Activated gamma-delta T cell (primary cell): ENCODE data around the gene SLC30A1.

Source experiments
- DNase-seq: peaks from one replicate; lab custom pipeline; 2025; lab: John Stamatoyannopoulos, UW

Gene SLC30A1

DNA sequence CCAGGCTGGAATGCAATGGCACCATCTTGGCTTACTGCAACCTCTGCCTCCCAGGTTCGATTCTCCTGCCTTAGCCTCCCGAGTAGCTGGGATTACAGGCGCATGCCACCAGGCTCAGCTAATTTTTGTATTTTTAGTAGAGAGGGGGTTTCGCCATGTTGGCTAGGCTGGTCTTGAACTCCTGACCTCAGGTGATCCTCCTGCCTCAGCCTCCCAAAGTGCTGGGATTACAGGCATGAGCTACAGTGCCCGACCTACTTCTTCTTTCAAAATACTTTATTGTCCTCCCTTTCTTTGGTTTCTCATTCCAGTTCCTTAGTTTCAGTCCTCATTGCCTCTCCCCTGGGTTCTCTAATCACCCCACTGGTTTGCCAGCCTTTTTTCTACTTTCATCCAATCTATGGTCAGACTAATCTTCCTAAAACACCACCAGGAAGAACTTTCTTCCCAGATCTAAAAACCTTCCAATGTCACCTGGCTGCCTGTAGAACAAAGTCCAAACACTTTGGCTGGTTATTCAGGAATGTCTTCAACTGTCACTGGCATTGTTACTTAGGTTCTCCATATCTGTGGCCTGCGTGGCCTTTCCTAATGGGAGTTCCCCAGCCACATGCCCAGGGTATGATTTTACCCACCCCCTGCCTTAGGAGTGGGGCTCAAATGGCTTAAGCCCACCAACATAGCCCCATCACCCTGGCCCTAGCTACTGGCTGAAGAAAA lies 29.0 kb upstream of the SLC30A1 start:
- no peak for DNase-seq

DNA sequence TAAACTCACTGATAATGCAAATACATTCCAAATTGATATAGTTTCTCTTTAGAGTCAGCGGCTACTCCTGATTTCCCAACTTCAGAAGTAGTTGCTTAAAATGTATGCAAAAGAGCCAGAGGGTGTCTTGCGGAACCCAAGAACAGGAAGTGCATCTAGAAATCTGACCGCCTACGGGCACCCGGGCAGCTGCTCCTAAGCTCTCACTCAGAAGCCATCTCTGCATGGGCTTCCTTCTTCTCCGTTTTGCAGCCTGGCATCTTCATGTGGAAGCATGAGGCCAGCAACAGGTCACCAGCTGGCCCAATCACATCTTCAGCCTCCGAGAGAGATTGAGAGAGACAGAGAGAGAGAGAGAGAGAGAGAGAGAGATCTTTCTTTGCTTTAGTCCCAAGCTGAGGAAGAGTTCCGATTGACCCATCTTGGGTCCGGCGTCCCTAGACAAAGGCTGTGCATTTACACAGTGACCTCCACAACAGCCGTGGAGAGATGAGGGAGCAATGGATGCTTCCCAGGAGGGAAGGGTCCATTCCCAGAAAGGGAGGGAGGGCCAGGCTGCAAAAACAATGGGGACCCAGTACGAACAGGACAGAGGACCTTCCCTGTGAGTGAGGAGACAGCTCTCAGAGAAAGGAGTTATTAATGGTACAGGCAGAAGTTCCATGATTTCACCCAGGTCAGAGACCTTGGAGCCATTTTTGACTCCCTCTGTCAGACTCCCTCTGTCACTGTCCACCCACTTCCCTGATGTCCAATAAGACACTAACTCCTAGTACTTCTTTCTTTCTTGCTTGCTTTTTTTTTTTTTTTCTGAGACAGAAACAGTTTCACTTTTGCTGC lies 28.2 kb upstream of the SLC30A1 start:
- DNase-seq = no peak

DNA sequence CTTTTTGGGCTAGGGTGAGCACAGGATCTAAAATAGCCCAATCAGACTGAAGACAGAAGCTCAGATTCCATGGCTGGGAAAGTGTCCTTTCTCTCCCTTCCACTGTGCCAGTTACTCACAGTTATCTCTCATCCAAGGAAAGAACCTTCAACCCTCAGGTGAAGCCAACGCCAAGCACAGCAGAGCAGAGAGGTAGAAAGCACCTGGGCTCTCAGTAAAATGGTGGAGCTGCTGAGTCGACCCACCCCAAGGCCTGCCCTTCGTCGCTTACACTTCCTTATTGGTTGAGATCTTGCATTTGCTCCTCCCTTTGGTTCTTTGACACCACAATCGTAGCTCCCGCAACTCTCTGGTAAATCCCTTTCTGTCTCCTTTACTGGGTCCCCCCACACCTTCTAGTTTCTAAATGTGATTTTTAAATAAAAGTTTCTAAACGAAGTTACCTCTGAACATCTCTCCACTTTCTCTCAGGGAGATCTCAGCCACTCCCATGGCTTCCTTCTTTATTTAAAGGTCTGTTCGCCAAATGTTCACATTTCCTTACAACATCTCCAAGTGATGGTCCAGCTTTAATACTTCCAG lies 27.5 kb upstream of the SLC30A1 start:
- no peak for DNase-seq

DNA sequence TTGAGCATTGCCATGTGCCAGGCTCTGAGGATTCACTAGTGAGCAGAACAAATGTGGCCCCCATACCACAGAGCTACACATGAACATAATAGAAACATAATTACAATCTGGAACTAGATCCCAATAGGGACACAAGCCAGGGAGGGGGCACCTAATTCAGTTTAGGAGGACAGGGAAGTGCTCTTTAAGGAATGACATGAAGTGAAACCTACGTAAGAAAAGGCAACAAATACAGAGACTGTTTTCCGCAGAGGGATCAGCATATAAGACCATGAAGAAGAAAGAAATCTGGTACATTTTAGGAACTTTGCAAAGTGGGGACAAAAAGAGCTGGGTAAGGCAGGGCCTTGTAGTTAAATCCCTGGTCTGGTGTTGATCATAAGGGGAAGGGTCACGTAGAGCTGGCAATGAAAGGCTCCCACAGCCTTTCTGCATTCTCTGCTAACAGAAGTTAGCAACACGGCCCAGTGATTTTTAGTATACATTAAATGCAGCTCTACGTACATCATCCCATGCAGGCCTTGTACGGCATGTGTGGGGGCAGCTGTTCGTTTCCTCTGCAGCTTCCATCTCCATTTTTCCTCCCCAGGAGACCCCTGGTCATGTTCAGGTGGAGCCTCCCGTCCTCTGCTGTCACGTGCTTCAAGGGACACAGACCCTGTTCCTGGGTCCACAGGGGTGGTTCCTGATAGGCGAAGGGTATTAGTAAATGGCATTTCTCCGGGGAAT lies 26.8 kb upstream of the SLC30A1 start:
- no peak for DNase-seq

DNA sequence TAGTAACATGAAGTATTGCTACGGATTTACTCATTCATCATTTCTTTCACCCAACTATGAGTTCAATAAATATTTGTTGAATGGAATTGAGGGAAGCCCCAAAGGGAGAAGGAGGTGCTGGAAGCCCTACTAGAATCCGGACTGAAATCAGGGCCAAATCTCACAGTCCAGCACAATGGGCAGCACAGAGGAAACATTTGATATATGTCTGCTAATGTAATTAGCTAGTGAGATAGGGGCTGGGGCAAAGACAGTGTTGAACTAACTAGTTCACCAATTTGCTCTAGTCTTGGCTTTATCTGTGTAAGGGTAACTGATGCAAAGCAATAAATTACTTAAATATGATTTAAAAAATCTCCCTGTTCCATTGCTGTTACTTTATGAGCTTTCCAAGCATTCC lies 26.1 kb upstream of the SLC30A1 start:
- DNase-seq = no peak

DNA sequence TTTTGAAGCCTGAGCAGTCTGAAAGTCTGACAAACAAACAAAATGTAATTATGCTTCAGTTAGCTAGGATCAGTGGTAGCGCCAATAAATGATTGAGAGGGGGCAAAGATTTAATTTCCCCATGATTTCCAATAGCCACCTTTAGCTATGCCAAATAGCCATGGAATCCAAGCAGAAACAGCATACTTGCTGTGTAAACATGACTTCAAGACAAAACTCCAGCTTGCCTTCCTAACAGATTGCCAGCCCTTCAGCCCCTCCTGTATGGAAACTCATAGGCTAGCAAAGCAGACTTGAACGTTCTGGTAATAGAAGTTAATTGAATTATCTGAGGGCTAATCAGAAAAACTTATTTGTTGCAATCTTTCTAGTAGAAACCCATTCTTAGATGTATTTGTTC lies 25.6 kb upstream of the SLC30A1 start:
- no peak for DNase-seq

DNA sequence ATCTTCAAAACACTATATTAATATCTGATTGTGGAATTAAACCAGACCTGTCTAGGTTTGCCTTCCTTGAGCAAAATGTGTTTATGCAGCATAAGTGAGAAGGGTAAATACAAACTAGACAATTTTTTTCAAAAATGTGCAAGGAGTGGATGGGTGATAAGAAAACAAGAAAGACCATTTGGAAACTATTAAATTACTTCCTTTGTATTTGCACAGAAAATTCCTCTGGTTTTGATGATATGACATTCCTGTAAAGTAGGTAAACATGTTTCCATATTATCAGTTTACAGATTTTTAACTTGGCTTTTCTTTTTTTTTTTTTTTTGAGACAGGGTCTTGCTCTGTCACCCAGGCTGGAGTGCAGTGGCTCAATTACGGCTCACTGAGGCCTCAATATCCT lies 24.8 kb upstream of the SLC30A1 start:
- DNase-seq = no peak

DNA sequence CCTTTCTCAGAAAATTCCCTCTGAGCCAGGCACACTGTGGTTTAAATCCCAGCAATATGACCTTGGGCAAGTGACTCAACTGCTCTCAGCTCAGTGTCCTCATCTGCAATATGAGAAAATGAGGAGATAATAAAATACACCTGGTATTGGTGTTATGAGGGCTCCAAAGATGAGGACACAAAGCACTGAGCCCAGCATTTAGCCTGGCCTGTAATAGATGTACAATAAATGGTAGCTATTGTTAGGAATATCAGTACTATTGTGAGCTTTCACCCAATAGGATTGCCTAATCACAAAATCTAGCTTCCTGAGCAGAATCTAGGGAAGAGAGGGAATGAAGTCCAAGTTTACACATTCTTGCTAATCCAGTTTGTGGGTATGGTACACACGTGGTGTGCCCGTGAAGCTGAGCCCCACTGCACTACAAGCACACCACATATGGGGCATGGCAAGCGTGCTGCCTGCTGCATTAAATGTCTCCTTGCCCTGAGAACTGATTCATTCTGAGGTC lies 24.3 kb upstream of the SLC30A1 start:
- no peak for DNase-seq

DNA sequence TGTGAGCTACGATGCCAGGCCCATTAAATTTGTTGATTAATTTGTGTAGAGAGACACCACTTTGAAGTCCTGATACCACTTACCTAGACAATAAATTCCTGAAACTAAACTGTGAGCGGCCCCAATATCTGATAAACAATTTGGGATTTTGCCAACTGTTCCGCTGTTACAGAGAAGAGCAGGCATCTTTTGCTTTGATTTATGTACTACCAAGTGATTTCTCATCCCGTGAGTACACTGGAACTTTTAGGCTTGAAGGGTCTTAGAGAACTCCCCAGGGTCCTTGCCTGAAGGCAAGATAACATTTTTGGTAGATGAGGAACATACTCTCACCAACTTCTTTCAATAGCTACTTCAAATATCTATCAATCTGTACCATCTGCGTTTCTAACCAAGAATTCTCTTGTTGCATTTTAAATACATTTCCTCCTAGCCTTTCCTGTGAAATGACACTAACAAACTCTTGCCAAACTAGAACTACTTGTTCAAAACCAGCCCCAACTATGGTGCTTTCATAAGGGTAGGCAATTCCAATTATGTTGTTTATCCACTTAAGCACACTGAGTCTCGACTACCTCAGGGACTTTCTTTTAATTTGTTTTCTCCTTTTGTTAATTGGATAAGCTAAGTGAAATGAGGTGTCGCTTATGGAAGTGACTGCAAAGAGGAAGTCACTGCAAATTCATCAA lies 23.2 kb upstream of the SLC30A1 start:
- DNase-seq = no peak

DNA sequence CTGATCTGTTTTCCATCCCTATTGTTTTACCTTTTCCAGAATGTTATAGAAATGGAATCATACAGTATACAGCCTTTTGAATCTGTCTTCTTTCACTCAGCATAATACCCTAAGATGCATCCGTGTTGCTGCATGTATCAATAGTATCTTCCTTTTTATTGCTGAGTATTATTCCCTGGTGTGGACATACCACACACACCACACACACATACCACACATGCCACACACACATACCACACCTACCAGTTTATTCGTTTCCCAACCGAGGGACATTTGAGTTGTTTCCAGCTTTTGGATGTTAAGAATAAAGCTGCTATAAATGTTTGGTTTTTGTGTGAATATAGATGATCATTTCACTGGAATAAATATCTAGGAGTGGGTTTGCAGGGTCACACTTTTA lies 22.2 kb upstream of the SLC30A1 start:
- no peak for DNase-seq

DNA sequence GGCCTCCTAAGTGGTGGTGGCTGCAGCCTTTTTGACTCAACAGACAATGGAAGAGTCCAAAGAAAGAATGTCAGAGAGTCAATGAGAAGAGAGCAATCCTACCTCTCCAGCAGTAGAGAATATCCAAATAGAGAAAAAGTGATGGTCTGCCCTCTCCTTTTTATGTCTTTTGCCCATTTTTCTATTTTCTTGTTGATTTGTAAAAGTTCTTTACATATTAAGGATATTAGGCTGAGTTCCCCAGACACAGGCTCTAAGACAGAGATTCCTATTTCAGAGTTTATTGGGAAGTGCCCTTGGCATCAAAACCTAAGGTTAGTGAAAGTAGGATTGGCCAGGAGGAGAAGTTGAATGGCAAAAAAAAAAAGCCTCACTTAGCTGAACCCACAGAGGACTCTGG lies 20.3 kb upstream of the SLC30A1 start:
- no peak for DNase-seq

DNA sequence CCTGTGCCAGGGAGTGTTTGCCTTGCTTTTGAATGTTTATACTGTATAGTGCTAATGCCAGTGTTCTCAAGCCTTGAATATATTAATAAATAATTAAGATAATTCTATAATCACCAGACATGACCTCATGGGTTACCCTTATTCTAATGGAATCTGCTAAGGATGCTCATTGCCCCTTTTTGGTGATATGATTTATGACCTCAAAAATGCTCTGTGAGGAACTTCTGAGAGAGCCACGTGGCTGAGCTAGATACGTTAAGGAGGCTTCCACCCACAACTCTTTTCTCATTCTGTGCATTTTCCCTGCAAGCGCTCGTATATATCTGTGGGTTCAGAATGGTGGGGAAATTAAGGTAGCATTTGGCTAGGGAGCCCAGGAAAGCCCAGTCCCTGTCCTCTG lies 19.6 kb upstream of the SLC30A1 start:
- no peak for DNase-seq

DNA sequence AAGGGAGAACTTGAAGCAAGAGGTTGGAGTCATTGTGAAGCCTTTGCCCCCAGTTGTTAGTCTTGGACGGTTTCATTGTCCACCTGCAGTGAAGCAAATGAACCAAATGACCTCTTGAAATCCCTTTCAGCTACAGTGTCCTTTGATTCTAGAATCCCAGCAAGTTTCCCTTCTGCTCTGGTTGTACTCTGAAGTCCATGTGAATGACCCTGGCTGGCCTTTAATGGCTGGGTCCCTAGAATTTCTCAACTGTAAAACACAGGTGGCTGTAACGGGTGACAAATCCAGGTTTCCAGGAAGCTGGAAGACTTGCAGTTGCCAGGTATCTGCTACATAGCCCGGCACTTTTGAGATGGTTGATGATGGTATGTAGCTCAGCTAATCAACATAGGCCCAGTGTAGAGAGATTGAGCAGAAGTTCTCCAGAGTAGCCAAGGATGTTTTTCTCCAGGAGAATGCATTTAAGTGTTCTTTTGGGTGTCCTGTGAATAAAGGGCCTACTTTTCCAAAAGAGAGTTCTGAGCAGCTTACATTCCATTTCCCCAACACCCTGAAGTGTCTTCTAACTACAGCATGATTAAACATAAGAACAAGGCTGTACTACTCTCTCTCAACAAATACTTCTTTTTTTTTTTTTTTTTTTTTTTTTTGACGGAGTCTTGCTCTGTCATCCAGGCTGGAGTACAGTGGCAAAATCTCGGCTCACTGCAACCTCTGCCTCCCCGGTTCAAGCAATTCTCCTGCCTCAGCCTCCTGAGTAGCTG lies 17.6 kb upstream of the SLC30A1 start:
- DNase-seq = no peak

DNA sequence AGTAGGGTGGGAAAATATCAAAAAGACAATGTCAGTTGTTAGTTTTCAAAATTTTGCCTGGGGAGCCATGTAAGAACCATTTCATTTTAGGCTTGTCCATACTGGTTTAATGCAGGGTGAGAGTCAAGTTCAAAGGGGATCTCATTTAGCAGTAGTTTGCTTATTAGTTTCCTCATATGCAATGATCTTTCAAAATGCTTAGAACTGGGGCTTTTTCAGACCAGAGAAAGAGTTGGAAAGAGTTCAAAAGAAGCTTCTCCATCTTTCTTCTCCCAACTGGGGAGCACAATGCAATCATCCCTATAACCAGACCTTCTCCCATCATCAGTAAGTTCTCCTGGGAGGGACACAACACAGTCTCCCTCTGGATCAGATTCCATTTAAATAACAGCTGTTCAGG lies 16.5 kb upstream of the SLC30A1 start:
- DNase-seq = no peak

DNA sequence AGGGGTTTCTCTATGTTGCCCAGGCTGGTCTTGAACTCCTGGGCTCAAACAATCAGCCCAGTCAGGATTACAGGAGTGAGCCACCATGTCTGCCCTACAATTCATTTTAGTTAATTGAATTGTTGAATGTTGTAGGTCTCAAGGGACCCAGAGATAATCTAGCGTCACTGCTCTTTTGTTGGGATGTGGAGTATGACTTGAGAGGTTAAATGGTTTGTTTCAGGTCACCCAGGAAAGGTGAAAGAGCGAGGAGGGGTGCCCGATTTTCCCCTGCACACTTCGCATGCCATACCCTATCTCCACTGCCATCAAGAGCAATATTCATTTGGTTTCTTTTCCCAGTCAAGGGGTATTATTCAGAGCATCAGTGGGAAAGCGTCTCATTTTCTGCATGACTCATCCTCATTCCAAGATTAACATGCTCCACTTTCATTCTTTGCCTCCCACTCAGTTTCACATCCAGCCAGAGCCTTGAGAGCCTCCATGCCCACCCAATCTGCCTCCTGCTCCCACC lies 13.1 kb upstream of the SLC30A1 start:
- no peak for DNase-seq

DNA sequence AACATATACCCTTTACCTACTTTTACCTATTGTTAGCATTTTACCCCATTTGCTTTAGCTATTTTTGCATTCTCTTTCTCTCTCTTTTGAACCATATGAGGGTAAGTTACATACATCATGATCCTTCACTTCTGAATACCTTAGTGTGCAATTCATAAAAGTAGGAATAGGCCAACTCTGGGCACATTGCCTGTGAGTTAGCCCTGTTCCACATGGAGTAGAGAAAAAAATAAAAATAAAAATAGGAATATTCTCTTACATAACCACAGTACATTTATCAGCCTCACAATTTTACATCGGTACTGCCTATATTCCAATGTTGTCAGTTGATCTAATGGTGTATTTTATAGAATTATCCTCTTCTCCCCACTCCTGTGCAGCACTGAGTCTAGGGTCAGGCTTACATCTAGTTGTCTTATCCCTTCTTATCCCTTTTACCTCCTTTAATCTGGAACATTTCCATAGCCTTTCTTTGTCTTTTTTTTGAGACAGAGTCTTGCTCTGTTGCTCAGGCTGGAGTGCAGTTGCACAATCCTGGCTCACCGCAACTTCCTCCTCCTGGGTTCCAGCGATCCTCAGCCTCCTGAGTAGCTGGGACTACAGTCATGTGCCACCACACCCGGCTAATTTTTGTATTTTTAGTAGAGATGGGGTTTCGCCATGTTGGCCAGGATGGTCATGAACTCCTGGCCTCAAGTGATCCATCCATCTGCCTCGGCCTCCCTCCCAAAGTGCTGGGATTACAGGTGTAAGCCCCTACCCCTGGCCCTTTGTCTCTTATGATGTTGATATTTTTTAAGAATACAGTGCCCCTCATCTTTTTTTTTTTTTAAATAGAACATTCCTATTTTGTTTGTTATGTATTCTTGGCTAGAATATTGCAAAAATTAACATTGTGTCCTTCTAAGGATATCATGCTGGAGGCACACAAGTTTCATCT lies 11.1 kb upstream of the SLC30A1 start:
- DNase-seq = no peak

DNA sequence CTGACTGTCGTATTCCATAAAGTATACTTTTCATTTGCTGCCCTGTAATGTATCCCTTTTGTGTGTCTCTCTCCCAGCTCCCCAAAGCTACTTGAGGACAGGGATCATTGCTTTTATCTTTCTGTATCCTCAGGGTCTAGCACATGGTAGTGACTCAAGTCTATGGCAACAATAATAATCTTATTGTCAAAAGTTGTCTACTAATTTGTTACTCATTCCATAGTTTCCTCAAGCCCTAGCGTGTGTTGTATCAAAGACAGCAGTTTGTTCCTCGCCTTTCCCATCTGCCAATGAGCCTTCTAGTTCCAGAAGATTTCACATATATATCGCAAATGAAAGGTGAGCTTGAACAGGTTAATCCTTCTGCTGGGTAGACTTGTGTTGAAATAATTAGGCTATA lies 9.8 kb upstream of the SLC30A1 start:
- no peak for DNase-seq

DNA sequence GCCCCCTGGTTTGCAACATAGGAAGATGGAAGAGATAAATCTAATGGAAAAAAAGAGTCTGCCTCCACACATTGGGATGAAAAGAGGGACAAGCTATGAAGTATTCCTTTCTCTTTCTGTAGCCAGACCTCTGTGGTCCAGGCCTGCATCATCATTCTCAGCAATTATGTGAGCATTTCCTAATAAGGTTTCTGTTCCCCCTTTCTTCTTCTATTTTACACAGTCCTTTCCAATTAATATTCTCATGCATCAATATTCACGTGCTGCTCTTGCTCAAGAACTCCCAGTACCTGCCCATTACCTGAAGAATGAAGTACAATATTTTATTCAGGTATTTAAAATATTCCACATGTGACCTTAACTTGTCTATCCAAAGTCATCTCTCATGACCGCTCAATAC lies 8.2 kb upstream of the SLC30A1 start:
- DNase-seq = no peak

DNA sequence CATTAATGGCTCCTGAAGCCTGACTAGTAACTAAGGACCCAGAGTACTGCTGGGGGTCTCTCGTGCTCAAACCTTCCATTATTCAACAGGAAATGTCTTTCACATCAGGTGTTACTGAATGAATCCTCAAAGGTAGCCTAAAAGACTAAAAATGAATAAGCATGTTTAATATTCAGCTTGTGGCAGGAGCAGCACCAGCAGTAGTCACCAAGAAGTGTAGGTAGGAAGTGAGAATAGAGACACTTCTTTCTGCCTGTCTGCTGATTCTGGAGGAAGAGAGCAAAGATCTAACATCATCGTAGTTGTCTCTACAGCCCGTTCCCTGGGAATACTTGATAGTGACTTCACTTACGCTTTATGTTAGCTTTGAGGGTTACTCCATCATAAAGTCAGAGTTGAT lies 7.6 kb upstream of the SLC30A1 start:
- DNase-seq = no peak
